Left lung (tissue), 10 donors: Measurements from ENCODE around the gene WWTR1. TPM values are rescaled to one million over a fixed set of nuclear protein-coding genes. Genes with fewer than 3 reads are reported as not detected.

Source experiments
- ATAC-seq: fragments of 200-7000 bp; cut with Tn5 transposase; one replicate; pipeline ENCODE4 v1.9.1; 2020; ENCODE audit warnings: moderate library complexity
- DNase-seq, 4 donors: peaks; one replicate each; pipeline ENCODE4 v3.0.0-alpha.2; 2013 to 2020
- H3K27ac ChIP-seq, 2 donors: fragments of 200-600 bp; sonication (generic) in 1 of 2; one replicate each; pipeline versions ENCODE4 v1.5.0 to v1.8.0; 2020 to 2021
- H3K27me3 ChIP-seq, 2 donors: fragments of 200-600 bp; sonication (generic) in 1 of 2; one replicate each; pipeline versions ENCODE4 v1.5.0 to v1.8.0; 2020 to 2021
- H3K36me3 ChIP-seq, 2 donors: fragments of 200-600 bp; sonication (generic) in 1 of 2; one replicate each; pipeline versions ENCODE4 v1.5.0 to v1.8.0; 2020 to 2021
- H3K4me1 ChIP-seq, 2 donors: fragments of 200-600 bp; one replicate each; pipeline ENCODE4 v1.8.0; 2021
- H3K4me3 ChIP-seq, 2 donors: fragments of 200-600 bp; sonication (generic) in 1 of 2; one replicate each; pipeline versions ENCODE4 v1.5.0 to v1.8.0; 2020 to 2021; ENCODE audit warnings: mild to moderate bottlenecking in 1 of 2
- H3K9me3 ChIP-seq, 2 donors: fragments of 200-600 bp; sonication (generic) in 1 of 2; one replicate each; pipeline versions ENCODE4 v1.5.0 to v1.8.0; 2020 to 2021
- CTCF ChIP-seq, 2 donors: fragments of 200-600 bp; sonication (generic) in 1 of 2; IDR thresholded peaks; one replicate each; pipeline versions ENCODE4 v1.5.0 to v1.8.0; 2021; ENCODE audit warnings: antibody characterized with exemption in 2 of 2
- intact Hi-C, 2 donors: fragments of 100-400 bp; cut with DNase I; formaldehyde crosslinking; loops; one replicate each; pipeline versions ENCODE4 v1.11.2 to v1.14.2; 2022
- polyA plus RNA-seq, 6 donors: library from polyadenylated mRNA; unstranded; fragments of 120-200 nt; gene quantifications; one replicate each; pipeline ENCODE4 v1.2.1, GENCODE V29; 2013; ENCODE audit not compliant: insufficient read length in 6 of 6
- total RNA-seq, 2 donors: library from RNA; stranded (reverse); fragmentation: NEBNext Ultra II Directional; extraction: Animal tissue kit (Norgen Biotek cat#: 25700); gene quantifications; one replicate each; pipeline ENCODE4 v1.2.1, GENCODE V29; 2021
- donor health status: DM: no; HTN: yes; CAD: no.
- donor health status: DM: no; HTN: no; CAD: no.

Gene WWTR1
- total and polyA plus RNA-seq, 8 donors = 74.2 to 124 (median 107) TPM

- no peak overlapping the region for H3K4me3 ChIP-seq
- ATAC-seq (peak; percentile 38), DNase-seq (no peak)
- H3K36me3 ChIP-seq = no peaks in the 10 kb centered on the region
- H3K4me1 ChIP-seq = peaks cover 21 to 64% of the 10 kb centered on the region in 2 donors
- no peak for TF ChIP-seq CTCF (IDR thresholded peaks at IDR 0.05)
- H3K27me3 ChIP-seq = no peaks in the 10 kb centered on the region
- H3K27ac ChIP-seq = peak overlapping the region; percentile 71 to 75
- no peaks in the 10 kb centered on the region for H3K9me3 ChIP-seq
- intact Hi-C loops = loop anchor here in 1 of 2 donors (10.0 kb wide), 1 partner anchor 79 kb away; the partner anchor contains the start of gene WWTR1
Observed at GRCh38 chr3:149575213-149575960, 82.4 kb downstream of the WWTR1 start.

- no peak for DNase-seq
- no peak for TF ChIP-seq CTCF (IDR thresholded peaks at IDR 0.05)
- Histone ChIP-seq H3K27ac (peak overlapping the region; percentile 5 to 20), H3K4me3 (no peak overlapping the region), H3K4me1 (peaks cover 10 to 50% of the 10 kb centered on the region in 2 donors), H3K27me3 (no peaks in the 10 kb centered on the region), H3K36me3 (no peaks in the 10 kb centered on the region), H3K9me3 (no peaks in the 10 kb centered on the region)
- intact Hi-C loops = loop anchor here in 1 of 2 donors (10.0 kb wide), 1 partner anchor 82 kb away; the partner anchor contains the start of gene WWTR1
- no peak for ATAC-seq
Observed at GRCh38 chr3:149572796-149573414, 84.9 kb downstream of the WWTR1 start.

- Histone ChIP-seq H3K9me3 (no peaks in the 10 kb centered on the region), H3K36me3 (no peaks in the 10 kb centered on the region), H3K4me1 (peaks cover 10 to 42% of the 10 kb centered on the region in 2 donors), H3K4me3 (no peak overlapping the region), H3K27ac (no peak overlapping the region), H3K27me3 (no peaks in the 10 kb centered on the region)
- TF ChIP-seq CTCF (IDR thresholded peaks at IDR 0.05) = no peak
- intact Hi-C loops = loop anchor here in 1 of 2 donors (10.0 kb wide), 1 partner anchor 83 kb away; the partner anchor contains the start of gene WWTR1
- no peak for DNase-seq
- no peak for ATAC-seq
Observed at GRCh38 chr3:149571381-149571780, 86.4 kb downstream of the WWTR1 start.

GRCh38 chr3:149570016-149570415, 87.8 kb downstream of the WWTR1 start:
- no peaks in the 10 kb centered on the region for H3K9me3 ChIP-seq
- no peaks in the 10 kb centered on the region for H3K36me3 ChIP-seq
- no peak for ATAC-seq
- H3K4me3 ChIP-seq = no peak overlapping the region
- H3K4me1 ChIP-seq = peaks cover under 1 to 29% of the 10 kb centered on the region in 2 donors
- intact Hi-C loops = loop anchor here in 1 of 2 donors (10.0 kb wide), 1 partner anchor 85 kb away; the partner anchor contains the start of gene WWTR1
- H3K27me3 ChIP-seq = no peaks in the 10 kb centered on the region
- TF ChIP-seq CTCF (IDR thresholded peaks at IDR 0.05) = no peak
- no peak for DNase-seq
- no peak overlapping the region for H3K27ac ChIP-seq

- no peak for TF ChIP-seq CTCF (IDR thresholded peaks at IDR 0.05)
- Histone ChIP-seq H3K27ac (no peak overlapping the region), H3K4me1 (peaks cover 0 to 11% of the 10 kb centered on the region in 2 donors), H3K4me3 (no peak overlapping the region), H3K9me3 (no peaks in the 10 kb centered on the region), H3K27me3 (no peaks in the 10 kb centered on the region), H3K36me3 (no peaks in the 10 kb centered on the region)
- DNase-seq = no peak
- intact Hi-C loops = no loop called here
- ATAC-seq = no peak
Observed at GRCh38 chr3:149567381-149567780, 90.4 kb downstream of the WWTR1 start.
